CD4-positive, alpha-beta T cell treated with Interleukin-6 for 4 hours (primary cell): ENCODE measurements around the gene ZNF213.
"Not testable (repeated sequence)": the region's sequence is repeated elsewhere in the genome, so short reads cannot be mapped to it uniquely, and the experiment has no call there.

Experiments
- DNase-seq: peaks from one replicate; pipeline ENCODE4 v3.0.0-alpha.2; 2020; ENCODE audit warnings: mixed read lengths

Gene ZNF213

DNA sequence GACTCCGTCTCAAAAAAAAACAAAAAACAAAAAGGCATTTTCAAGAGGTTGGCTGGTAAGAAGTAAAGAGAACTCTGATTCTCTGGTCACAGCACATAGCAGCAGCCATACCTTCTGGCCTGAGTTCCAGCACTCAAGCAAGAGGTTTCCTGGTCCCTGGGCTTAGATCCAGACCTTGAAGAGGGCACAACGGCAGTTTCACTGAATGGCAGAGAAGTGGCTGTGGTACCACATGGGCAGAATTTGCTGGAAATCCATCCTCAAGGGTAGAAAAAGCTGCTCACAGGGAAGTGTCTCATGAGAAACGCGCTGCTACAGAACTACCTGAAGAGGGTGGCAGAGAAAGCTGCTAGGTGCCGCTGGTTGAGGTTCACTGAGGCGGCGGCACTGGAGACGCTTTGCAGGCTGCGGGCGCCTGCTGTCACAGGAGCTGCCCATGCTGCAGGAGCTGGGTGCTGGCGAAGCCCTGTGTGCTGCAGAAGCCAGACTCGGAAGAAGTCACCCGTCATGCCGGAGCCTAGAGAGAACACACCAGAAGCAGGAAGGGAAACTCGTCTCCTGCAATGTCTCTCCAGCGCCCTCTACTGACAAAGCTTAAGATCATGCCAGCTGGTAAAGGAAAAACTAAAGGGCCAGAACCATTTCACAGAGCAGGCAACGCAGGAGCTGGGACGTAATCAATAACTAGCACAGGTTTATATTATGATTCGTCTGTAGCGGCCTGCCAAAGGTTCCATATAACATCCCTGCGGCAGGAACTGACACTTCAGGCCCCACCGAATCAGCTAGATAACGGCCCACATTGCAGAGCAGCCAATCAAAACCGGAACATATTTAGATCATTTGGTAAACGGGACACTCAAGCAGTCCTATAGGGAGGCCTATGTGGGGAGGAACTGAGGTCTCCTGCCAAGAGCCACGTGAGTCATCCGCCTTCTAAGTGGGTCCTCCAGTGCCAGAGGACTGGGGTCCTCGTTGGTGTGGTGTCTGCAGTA, 5.4 kb upstream of the ZNF213 start:
- DNase-seq, result peak; percentile 88

DNA sequence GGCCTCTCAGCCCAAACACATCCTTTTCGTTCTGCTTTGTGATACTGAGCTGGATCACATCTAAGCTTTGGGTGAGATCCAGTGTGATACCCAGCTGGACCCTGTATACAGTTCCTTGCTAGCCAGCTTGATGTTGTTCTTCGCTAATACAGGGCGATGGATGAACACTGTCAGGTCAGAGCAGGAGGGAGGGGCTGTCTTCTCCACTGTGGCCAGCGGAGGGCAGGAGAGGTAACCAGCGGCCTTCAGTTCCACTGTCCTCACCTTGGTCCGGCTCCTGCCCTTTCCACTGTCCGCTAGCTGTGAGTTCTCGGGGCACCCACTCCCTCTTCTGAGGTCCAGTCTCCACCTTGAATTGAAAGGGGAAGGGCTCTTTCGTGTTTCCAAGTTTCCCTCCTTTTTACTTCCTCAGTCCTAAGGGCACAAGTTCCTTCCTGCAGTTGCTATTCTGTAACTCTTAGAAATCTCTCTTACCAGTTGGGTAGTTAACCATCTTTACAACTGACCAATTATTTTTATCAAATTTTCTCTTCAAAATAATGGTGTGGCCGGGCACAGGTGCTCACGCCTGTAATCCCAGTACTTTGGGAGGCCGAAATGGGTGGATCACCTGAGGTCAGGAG, 3.0 kb upstream of the ZNF213 start:
- peak; percentile 58 for DNase-seq

DNA sequence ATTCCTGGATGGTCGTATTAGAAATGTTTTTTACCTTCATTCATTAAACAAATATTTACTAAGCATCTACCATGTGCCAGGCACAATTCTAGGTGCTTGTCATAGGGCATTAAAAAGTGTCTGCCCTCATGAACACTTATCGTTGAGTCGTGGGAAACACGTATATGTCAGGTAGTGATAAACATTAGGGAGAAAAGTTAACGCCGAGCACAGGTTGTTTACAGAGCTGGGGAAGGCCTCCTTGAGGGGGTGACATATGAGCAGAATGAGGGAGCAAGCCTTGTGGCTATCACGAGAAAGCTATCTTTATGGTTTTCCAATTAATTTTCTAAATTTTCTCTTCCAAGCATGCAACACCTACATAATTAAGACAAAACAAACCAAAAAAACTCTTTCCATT, 985 bp upstream of the ZNF213 start:
- DNase-seq, result no peak

DNA sequence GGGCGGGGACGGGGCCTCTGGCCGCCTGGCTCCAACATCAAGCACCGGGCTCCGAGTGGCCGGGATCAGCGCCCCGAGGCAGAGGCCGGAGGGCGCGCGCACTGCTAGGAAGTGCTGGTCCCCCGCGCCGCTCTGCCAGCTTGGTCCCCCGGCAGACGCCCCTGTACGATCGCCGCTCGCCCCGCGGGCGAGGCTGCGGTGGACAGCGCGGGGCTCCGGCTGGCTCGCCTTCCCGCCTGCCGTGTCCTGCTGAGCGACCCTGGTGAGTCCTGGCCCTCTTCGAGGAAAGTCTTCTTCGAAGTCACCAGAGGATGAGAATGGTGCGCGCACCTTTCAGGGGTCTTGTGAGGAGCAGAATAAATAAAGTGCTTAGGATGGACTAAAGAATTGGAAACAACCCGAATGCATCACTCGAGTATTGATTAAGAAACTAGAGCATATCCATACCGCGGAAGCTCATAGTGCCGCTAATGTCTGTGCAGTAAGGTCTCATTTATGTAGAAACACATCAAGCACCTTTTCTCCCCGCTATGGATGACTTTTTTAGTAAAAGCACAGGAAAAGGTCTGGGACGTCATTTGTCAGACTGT, 392 bp downstream of the ZNF213 start:
- no peak for DNase-seq

DNA sequence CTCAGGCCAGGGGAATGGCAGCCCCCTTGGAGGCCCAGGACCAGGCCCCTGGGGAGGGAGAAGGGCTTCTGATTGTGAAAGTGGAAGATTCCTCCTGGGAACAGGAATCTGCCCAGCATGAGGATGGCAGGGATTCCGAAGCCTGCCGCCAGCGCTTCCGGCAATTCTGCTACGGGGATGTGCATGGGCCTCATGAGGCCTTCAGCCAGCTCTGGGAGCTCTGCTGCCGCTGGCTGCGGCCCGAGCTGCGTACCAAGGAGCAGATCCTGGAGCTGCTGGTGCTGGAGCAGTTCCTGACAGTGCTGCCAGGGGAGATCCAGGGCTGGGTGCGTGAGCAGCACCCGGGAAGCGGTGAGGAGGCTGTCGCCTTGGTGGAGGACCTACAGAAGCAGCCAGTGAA, 2.4 kb downstream of the ZNF213 start:
- DNase-seq, result no peak

DNA sequence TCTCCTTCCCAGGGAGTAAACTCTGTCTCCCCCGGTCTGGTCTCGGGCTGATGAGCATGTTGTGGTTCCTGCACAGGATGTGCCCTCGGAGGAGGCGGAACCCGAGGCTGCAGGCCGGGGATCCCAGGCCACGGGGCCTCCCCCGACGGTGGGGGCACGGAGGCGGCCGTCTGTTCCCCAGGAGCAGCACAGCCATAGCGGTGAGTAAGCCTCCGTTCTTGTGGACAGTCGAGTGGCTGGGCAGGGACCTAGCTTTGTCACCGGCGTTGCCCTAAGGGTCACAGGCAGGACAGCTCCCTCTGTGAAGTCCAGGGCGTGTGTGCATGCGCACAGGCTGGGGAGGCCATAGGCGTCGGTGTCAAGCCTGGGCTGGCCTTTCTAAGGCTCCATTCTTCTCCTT, 3.5 kb downstream of the ZNF213 start:
- DNase-seq, result no peak

DNA sequence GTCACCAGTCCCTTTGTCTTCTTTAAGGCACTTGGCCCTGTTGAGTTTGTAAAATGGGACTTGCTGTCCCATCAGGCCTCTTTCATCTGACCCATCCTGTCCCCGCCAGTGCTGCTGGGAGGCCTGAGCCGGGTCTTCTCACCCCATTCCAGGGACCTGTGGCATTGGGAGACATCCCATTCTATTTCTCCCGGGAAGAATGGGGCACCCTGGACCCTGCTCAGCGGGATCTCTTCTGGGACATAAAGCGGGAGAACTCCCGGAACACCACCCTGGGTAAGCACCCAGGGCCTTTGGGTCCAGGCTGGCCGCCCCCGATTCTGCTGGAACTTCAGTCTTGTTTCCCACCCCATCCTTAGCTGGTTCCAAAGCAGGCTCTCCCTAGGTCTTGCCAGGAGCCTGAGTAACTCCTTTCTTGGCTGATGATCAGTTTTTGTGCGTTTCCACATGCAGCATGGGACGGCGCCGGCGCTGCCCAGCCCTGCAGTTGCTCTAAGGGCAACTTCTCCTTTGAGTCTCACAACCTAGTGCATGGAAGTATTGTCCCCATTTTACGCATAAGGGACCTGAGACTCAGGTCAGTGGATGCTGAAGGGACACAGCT, 4.1 kb downstream of the ZNF213 start:
- no peak for DNase-seq

DNA sequence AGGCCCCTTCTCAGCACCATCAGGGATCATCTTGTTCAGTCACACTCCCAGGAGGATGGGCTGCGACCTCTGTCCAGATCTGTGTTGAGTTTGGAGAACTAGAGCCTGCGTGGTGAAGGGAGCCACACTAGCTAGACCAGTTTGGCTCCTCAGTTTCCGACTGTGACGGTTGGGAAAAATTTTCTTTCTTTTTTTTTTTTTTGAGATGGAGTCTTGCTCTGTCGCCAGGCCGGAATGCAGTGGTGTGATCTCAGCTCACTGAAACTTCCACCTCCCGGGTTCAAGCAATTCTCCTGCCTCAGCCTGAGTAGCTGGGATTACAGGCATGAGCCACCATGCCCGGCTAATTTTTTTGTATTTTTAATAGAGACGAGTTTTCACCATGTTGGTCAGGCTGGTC, 4.7 kb downstream of the ZNF213 start:
- DNase-seq, result not testable (repeated sequence)

DNA sequence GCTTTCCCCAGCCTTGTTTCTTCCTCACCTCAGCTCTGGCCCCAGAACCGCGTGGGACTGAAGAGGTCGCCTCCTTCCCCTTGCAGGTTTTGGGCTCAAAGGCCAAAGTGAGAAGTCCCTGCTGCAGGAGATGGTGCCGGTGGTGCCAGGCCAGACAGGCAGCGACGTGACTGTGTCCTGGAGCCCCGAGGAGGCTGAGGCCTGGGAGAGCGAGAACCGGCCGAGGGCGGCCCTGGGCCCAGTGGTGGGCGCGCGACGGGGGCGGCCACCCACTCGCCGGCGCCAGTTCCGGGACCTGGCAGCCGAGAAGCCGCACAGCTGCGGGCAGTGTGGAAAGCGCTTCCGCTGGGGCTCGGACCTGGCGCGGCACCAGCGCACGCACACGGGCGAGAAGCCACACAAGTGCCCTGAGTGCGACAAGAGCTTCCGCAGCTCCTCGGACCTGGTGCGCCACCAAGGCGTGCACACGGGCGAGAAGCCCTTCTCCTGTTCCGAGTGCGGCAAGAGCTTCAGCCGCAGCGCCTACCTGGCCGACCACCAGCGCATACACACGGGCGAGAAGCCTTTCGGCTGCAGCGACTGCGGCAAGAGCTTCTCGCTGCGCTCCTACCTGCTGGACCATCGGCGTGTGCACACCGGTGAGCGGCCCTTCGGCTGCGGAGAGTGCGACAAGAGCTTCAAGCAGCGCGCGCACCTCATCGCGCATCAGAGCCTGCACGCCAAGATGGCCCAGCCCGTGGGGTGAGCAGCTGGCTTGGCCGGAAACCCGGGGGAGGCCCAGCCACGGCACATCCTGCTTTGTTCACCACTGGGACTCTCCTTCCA, 6.0 kb downstream of the ZNF213 start:
- DNase-seq, result no peak

DNA sequence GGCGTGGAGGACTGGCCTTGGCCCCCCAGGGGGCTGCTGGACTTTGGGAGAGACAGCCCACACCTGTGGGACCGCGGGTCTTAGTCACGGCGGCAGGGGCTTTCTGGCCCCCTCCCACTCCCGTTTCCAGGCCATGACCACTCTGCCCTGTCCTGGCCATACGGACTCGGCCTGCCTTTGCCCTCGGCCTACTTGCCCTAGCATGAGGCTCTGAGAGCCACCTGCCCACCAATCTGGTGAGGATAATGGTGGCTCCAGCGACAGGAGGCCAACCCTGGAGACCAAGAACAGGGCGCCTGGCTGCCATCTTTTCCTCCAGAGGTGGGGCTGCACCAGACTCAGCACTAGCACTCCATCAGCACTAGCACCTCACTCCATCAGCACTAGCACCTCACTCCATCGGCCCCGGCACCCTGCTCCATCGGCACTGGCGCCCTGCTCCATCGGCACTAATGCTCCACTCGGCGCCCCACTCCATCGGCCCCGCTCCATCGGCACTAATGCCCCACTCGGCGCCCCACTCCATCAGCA, 7.0 kb downstream of the ZNF213 start:
- DNase-seq, result no peak

DNA sequence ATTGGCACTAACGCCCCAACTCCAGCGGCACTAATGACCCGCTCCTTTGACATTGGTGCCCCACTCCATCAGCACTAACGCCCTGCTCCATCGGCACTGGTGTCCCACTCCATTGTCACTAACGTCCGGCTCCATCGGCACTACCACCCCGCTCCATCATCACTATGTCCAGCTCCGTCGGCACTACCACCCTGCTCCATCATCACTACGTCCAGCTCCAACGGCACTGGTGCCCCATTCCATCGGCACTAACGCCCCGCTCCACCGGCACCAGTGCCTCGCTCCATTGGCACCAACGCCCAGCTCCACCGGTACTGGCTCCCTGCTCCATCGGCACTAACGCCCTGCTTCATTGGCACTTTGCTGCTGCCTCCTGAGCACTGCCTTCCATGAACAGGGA, 7.5 kb downstream of the ZNF213 start:
- no peak for DNase-seq

DNA sequence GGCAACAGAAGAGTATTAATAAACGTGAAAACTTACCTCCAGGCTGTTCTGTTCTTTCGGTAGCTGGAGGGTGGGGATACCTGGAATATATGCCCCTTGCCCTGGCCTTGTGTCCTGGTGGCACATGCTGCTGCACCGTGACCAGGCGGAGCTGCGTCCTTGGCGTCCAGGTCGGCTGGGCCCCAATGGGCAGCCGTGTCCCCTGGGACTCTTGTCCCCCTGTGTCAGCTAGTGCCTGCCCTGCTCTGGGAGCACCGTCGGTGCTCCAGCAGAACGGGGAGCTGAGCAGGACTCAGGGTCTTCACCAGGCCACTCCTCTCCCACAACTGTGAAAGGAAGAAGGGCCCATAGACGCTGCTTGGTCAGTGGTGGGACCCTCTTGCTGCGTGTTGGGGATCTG, 7.9 kb downstream of the ZNF213 start:
- no peak for DNase-seq

DNA sequence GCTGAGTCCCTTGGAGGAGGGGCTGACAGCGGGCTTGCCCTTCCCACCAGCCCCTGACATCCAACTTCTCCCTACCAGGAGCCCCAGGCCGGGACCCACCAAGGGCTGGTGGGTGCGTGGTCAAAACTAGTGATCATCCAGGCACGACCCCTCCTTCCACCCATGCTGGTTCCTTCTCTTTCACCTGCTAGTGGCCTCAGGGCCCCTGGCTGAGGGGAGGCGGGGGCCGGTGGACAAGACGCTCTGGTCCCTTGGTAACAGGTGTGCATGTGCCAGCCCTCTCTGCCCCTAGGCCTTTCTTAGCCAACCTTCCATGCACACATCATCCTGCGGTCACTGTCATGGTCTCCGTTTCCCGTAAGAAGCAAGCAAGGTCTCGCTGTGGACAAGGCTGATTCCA, 8.4 kb downstream of the ZNF213 start:
- DNase-seq, result no peak

DNA sequence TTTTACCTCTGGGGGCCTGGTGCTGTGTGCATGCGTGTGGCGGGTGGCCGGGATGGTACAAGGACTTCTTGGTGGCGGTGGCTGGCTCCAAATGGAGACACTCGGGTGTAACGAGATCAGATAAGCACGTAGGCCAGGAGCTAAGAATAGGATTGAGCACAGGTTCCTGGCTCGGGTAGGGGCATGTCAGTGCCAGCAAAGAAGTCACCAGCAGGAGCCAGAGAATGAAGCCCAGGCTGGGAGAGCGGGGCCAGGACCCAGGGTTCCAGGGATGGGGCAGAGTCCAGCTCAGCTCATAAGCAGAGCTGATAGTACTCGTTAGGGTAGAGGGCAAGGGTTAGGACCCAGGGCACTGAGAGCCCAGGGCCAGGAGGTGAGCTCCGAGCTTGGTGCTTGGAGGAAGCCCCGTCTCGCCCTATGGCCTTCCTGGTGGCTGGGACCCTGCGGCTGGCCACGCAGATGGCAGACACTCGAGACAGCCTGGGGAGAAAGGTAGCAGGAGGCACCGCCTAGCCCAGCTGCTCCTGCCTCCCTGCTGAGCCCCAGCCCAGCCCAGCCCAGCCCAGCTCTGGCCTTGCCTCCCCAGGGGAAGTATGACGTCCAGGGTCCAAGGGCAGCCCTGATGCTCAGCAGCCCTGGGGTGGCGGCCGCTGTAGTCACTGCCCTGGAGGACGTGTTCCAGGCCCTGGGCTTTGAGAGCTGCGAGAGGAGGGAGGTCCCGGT, 8.9 kb downstream of the ZNF213 start:
- DNase-seq, result no peak

DNA sequence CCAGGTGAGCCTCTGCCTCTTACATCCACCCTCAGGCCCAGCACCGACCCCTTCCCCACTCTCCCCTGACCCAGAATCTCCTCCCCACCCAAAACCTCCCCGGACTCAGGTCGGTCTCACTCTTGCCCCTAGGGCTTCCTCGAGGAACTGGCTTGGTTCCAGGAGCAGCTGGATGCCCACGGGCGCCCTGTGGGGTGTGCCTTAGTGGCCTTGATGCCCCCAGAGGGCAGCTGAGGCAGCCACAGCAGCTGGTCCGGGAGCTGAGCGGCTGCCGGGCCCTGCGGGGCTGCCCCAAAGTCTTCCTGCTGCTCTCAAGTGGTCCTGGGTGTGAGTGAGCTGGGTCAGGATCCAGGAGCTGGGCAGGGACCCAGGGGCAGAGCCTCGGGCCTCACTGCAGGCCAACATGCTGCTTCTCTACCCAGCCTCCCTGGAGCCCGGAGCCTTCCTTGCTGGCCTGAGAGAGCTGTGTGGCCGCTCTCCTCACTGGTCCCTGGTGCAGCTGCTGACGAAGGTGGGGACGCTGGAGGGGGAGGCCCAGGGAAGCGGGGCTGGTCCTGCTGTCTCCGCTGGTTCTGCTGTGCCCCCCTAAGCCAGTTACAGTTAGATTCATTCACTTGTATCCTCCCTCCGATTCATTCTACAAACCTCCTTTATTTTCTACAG, 9.6 kb downstream of the ZNF213 start:
- DNase-seq, result no peak

DNA sequence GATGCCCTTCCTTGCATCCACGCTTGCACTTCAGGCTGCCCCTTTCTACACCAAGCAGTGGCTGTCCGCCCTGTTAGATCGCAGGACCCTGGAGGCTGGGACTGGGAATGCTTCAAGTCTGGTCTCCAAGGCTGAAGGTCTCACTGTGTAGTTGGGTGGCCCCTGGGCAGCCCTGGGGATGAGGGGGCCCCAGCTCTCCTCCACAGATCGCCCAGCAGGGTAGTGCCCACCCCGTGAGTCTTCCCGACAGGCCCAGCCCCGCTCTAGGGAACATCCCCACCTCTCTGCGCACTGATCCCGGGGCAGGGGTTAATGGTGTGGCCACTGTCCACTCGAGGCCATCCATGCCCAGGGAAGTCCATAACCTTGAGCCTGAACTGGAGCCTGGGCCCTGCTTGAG, 10.3 kb downstream of the ZNF213 start:
- DNase-seq, result no peak

DNA sequence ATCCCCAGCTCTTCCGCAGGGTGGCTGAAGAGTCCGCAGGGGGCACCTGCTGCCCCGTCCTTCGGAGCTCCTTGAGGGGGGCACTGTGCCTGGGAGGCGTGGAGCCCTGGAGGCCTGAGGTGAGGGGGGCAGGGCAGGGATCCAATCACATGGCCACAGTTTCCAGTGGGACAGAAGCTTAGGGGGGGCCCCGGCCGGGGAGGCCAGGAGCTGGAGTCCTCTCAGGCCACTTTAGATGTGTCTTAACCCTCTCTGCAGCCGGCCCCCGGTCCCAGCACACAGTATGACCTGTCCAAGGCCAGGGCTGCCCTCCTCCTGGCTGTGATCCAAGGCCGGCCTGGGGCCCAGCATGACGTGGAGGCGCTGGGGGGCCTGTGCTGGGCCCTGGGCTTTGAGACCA, 10.8 kb downstream of the ZNF213 start:
- no peak for DNase-seq

DNA sequence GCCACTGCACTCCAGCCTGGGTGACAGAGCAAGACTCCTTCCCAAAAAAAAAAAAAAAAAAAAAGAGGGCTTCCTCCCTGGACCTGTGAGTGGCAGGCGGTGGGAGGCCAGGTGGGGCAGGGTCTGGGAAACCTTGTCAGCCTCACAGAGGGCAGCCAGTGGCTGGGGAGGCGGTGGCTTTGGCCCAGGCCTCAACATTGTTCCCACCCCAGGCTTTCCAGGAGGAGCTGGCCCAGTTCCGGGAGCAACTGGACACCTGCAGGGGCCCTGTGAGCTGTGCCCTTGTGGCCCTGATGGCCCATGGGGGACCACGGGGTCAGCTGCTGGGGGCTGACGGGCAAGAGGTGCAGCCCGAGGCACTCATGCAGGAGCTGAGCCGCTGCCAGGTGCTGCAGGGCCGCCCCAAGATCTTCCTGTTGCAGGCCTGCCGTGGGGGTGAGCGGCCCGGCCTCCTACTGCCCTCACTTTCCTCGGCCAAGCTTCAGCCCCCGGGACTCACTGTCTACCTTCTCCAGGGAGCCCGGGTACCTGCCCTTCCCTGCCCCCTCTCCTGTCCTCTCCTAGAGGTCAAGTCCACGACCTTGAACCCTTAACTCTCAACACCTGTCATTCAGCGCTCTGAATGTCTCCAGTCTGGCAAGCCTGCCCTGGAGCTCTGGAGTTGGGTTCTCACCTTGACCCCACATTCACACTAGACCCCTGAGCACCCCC, 12.4 kb downstream of the ZNF213 start:
- no peak for DNase-seq

DNA sequence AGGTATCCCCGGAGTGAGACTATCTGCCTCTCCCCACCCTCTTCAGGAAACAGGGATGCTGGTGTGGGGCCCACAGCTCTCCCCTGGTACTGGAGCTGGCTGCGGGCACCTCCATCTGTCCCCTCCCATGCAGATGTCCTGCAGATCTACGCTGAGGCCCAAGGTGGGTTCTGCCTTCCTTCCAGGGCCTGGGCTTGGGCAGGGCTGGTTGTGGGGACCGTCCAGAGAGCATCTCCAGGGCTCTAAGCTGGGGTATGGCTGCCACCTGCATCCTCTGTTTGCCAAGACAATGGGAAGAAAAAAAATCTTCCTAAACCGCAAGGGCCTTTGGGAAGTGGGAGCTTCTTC, 12.9 kb downstream of the ZNF213 start:
- DNase-seq, result no peak
